Hindlimb muscle (tissue), 1 donor: ENCODE results near the gene ZNF618. TPM values are rescaled to one million over a fixed set of nuclear protein-coding genes. Genes with fewer than 3 reads are reported as not detected.

ENCODE experiments used
- DNase-seq: peaks from one replicate; pipeline ENCODE4 v3.0.0-alpha.2; 2013
- polyA plus RNA-seq: library from polyadenylated mRNA; unstranded; fragments of 120-200 nt; gene quantifications from one replicate; pipeline ENCODE4 v1.2.1, GENCODE V29; 2013; ENCODE audit not compliant: insufficient read length

Gene ZNF618
- polyA plus RNA-seq, 1 donor, result 15.1 TPM

- no peak for DNase-seq
Measured at GRCh38 chr9:114102484-114102883, 226.4 kb downstream of the ZNF618 start.

DNA sequence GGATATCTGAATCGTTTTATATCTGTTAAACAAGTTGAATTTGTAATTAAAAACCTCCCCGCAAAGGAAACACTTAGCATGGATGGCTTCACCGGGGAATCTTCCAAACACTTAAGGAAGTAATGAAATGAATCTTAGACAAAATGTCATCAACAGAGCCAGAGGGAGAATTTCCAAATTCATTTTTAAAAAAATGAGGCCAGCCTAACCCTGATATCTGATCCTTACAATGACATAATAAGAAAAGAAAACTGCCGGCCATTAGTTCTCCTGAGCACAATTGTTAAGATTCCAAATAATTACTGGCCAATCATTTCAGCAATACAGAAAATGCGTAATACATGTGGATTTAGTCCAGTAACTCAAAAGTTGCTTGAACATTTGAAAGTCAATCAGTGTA is 229.1 kb downstream of the ZNF618 start:
- DNase-seq, result peak; percentile 30

Other genes starting within 250 kb of the ZNF618 start
- gene AMBP, start 202.0 kb downstream of the ZNF618 start, polyA plus RNA-seq, result 0.27 TPM
- 0.52 TPM for gene KIF12, start 223.0 kb downstream of the ZNF618 start, polyA plus RNA-seq